T-helper 1 cell treated with Interleukin-12 subunit alpha and Interleukin-12 subunit beta and Interleukin-4 antibody, amounts not matched to agents 30 ng/mL and 1 ng/mL, for 36 hours (primary cell): ENCODE results near the gene AP2A2. TPM values are rescaled to one million over a fixed set of nuclear protein-coding genes. Genes with fewer than 3 reads are reported as not detected.

Source experiments
- intact Hi-C: fragments of 100-400 bp; cut with micrococcal nuclease; formaldehyde crosslinking; loops from one replicate; pipeline ENCODE4 v1.15.1; 2024
- total RNA-seq: library from RNA; stranded (reverse); gene quantifications from 2 replicates; pipeline ENCODE4 v1.2.3, GENCODE V29; 2022

AP2A2 gene
- total RNA-seq, 1 donor from 2014 or later = 69.7 TPM

DNA sequence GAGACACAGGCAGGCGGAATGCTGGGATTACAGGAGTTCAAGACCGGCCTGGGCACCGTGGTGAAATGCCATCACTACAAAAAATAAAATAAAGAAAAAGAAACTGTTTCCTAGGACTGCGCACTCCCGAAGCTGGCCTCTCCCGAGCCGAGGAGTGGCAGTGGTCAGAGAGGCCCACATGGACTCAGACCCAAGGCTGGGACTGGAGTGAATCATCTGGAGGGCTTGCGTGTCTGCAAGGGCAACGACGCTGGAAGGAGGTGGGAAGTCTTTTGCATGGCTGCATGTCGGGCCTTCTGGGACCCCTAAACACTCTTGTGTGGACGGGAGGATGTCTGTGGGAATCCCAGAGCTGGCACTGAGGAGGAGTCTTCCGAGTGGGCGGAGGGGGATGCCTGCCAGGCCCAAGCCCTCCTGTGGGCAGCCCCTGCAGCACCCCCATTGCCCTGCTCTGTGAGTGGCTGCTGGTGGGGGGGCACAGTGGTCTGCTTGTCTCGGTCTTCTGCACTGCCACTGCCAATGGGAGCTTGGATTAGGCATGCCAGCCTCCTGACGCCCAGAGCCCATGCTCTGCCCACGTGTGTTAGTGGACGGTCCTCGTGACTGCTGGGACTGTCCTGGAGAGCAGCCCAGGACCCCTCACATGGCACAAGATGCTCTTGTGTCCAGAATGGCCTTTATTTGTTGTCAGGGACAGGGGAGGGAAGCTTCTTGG, 1.8 kb upstream of the AP2A2 start:
- intact Hi-C loops = loop anchor here (2.0 kb wide), 1 partner anchor 81 kb away; the partner anchor contains the start of genes POLR2L and TSPAN4

GRCh38 chr11:924406-925157, 1.1 kb upstream of the AP2A2 start:
- intact Hi-C loops = loop anchor here (1.0 to 5.0 kb wide), 5 partner anchors 13 to 648 kb away; partner anchors contain the start of genes DUSP8, POLR2L and TSPAN4

GRCh38 chr11:925158-925495, 543 bp upstream of the AP2A2 start:
- intact Hi-C loops = loop anchor here (1.0 to 5.0 kb wide), 5 partner anchors 14 to 647 kb away; partner anchors contain the start of genes DUSP8, POLR2L and TSPAN4

GRCh38 chr11:926341-926916, 759 bp downstream of the AP2A2 start:
- intact Hi-C loops = loop anchor here (5.0 kb wide), 2 partner anchors 51 to 646 kb away; partner anchors contain the start of gene DUSP8

DNA sequence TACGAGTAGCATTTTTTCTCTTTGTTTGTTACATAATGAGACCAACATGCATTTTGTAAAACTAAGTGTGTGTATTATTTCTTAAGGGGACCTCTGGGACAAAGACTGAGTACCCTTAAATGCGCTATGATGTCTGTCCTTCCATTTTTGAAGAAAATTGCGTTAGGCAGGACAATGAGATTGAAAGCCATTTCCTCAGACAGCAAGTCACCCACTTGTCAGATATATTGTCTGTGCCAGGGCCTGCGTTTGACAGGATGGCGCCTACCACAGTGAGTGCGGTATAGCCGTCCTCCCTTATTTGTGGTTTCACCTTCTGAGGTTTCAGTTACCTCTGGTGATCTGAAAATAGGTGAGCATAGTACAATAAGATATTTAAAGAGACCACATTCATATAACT, 2.2 kb downstream of the AP2A2 start:
- intact Hi-C loops = loop anchor here (5.0 kb wide), 2 partner anchors 49 to 644 kb away; partner anchors contain the start of gene DUSP8

- intact Hi-C loops = loop anchor here (5.0 kb wide), 2 partner anchors 49 to 644 kb away; partner anchors contain the start of gene DUSP8
Observed at GRCh38 chr11:928786-929185, 3.1 kb downstream of the AP2A2 start.

DNA sequence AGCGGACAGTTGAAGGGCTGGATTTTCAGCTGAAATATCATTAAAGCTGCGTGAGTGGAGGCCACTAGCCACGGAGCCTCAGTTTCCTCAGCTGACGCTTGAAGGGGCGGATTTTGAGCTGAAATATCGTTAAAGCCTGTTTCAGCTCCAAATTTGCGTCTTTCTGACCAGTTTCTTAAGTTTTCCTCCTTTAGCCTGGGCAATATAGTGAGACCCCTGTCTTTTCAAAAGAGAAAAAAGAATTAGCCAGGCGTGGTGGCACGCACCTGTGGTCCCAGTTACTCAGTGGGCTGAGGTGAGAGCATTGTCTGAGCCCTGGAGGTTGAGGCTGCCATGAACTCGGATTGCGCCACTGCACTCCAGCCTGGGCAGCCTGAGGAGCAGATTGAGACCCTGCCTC, 3.7 kb downstream of the AP2A2 start:
- intact Hi-C loops = loop anchor here (5.0 kb wide), 2 partner anchors 48 to 643 kb away; partner anchors contain the start of gene DUSP8

GRCh38 chr11:931385-931784, 5.7 kb downstream of the AP2A2 start:
- intact Hi-C loops = no loop called here

DNA sequence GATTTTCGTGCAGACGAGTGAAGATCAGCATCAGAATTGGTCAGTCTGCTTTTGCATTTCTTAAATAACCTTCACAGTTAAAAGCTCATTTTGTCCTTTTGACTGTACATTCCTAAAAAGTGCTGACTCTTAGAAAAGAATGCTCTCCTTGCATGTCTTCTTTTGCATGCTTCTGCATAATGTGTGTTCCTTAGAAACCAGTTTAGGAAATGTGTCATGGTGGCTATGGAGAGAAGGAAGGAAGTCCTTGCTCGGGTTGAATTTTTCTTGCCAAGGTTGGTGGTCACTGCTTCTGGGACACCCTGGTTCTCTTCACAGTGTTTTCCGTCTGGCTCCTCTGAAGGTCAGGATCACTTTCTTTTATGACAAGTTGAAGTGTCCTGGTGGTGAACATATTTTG, 6.8 kb downstream of the AP2A2 start:
- intact Hi-C loops = no loop called here

GRCh38 chr11:933142-933851, 7.6 kb downstream of the AP2A2 start:
- intact Hi-C loops = no loop called here

GRCh38 chr11:933936-934335, 8.3 kb downstream of the AP2A2 start:
- intact Hi-C loops = no loop called here

- intact Hi-C loops = no loop called here
Observed at GRCh38 chr11:934527-934926, 8.9 kb downstream of the AP2A2 start.

DNA sequence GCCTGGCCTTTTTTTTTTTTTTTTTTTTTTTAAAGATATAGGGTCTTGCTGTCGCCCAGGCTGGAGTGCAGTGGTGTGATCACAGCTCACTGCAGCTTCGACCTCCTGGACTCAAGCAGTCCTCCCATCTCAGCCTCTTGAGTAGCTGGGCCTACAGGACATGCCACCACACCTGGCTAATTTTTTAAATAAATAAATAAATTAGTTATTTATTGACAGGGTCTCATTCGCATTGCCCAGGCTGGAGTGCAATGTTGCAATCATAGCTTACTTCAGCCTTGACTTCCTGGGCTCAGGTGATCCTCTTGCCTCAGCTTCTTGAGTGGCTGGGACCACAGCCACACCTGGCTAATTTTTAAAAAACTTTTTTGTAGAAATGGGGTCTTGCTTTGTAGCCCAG, 10.5 kb downstream of the AP2A2 start:
- intact Hi-C loops = no loop called here

GRCh38 chr11:937841-938261, 12.2 kb downstream of the AP2A2 start:
- intact Hi-C loops = no loop called here

- intact Hi-C loops = loop anchor here (1.0 kb wide), 1 partner anchor 20 kb away; no protein-coding TSS in a partner anchor
Observed at GRCh38 chr11:940496-941135, 14.9 kb downstream of the AP2A2 start.

- intact Hi-C loops = no loop called here
Observed at GRCh38 chr11:942823-943222, 17.2 kb downstream of the AP2A2 start.

- intact Hi-C loops = no loop called here
Observed at GRCh38 chr11:944711-945470, 19.2 kb downstream of the AP2A2 start.

DNA sequence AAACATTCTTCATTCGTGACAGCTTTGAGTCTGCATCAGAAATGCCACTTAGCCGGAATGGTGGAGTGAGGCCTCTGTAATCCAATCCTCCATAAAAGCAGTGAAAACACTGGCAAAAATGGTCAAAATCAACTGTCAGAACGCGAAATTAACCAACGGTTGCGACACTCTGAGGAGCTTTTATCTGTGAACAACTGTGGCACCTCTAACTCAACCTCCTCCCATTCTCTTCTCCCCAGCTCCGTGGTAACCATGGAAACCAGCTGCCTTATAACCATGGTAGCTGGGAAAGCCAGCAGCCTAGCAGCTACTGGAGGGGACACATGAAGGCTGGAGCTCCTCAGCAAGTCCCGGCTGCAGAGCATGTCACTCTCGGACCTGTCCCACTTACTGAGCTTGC, 20.3 kb downstream of the AP2A2 start:
- intact Hi-C loops = no loop called here

GRCh38 chr11:947744-948143, 22.1 kb downstream of the AP2A2 start:
- intact Hi-C loops = no loop called here

- intact Hi-C loops = no loop called here
Observed at GRCh38 chr11:951507-951906, 25.8 kb downstream of the AP2A2 start.
